Muscle of arm (tissue), 12 donors: ENCODE measurements around the gene CLN3. TPM values are rescaled to one million over a fixed set of nuclear protein-coding genes. Genes with fewer than 3 reads are reported as not detected.

ENCODE experiments used
- polyA plus RNA-seq, 12 donors: library from polyadenylated mRNA; unstranded; fragments of 120-200 nt; gene quantifications; one replicate each; pipeline ENCODE4 v1.2.1, GENCODE V29; 2013; ENCODE audit not compliant: insufficient read length in 12 of 12

The CLN3 gene
- polyA plus RNA-seq, 12 donors, result 13.0 to 73.2 (median 14.1) TPM; not detected in 1

Other genes starting within 250 kb of the CLN3 start
- gene SBK1, start 199.5 kb downstream of the CLN3 start, polyA plus RNA-seq, result 10 to 100 TPM in 10 of 12 donors, 1 to 10 TPM in 1, not detected in 1; 8.4 to 26.3 (median 15.9) TPM
- 1 to 10 TPM in 5 of 12 donors, under 1 TPM in 5, not detected in 2; 0.34 to 2.9 (median 1.0) TPM for gene NPIPB6, start 128.6 kb downstream of the CLN3 start, polyA plus RNA-seq
- gene EIF3CL, start 88.2 kb downstream of the CLN3 start, polyA plus RNA-seq, result 100 to 1,000 TPM in 2 of 12 donors, 10 to 100 TPM in 9, not detected in 1; 34.5 to 151 (median 79.1) TPM
- gene NPIPB7, start 19.7 kb downstream of the CLN3 start, polyA plus RNA-seq, result under 1 TPM in 7 of 12 donors, not detected in 5; 0.11 to 0.52 (median 0.27) TPM
- 1 to 10 TPM in 2 of 12 donors, under 1 TPM in 9, not detected in 1; 0.40 to 5.0 (median 0.58) TPM for gene APOBR, start 2.6 kb upstream of the CLN3 start, polyA plus RNA-seq
- not detected for gene IL27, start 14.8 kb upstream of the CLN3 start, polyA plus RNA-seq
- gene NUPR1, start 46.9 kb upstream of the CLN3 start, polyA plus RNA-seq, result 10 to 100 TPM in 11 of 12 donors, not detected in 1; 23.0 to 68.0 (median 31.1) TPM
- 10 to 100 TPM in 10 of 12 donors, 1 to 10 TPM in 1, not detected in 1; 8.4 to 26.0 (median 14.8) TPM for gene SGF29, start 61.8 kb upstream of the CLN3 start, polyA plus RNA-seq
- 1 to 10 TPM in 1 of 12 donors, under 1 TPM in 9, not detected in 2; 0.39 to 1.1 (median 0.64) TPM for gene SULT1A2, start 105.0 kb upstream of the CLN3 start, polyA plus RNA-seq
- gene SULT1A1, start 118.0 kb upstream of the CLN3 start, polyA plus RNA-seq, result 10 to 100 TPM in 6 of 12 donors, 1 to 10 TPM in 5, not detected in 1; 5.4 to 21.7 (median 11.2) TPM
- gene NPIPB8, start 146.0 kb upstream of the CLN3 start, polyA plus RNA-seq, result under 1 TPM in 6 of 12 donors, not detected in 6; 0.11 to 0.67 (median 0.42) TPM
- 100 to 1,000 TPM in 10 of 12 donors, 10 to 100 TPM in 1, not detected in 1; 86.4 to 613 (median 309) TPM for gene EIF3C, start 219.4 kb upstream of the CLN3 start, polyA plus RNA-seq